HPDE6-E6E7 (cell line): Measurements from ENCODE around the gene DNAH10.

ENCODE experiments used
- DNase-seq: peaks from one replicate; pipeline ENCODE4 v3.0.0; 2011; ENCODE audit warnings: missing footprints; ENCODE audit errors: extremely low spot score

The DNAH10 gene

DNA sequence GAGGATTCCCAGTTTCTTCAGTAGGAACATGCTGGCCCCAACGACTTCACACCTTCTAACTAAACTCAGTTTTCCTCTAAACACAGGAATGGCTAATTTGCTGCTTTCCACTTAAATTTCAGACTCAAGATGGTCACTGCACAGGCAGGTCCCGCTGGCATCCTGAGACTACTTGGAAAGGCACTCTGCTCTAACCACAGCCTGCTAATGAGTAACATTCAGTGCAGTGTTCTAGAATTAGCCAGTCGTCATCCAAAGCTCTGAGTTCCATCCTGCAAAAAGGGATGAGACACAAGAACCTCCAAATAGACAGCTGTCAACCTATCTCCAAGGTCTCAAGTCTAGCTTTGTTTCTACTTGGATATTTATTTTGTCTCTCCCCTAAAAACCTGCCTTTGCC, 204.5 kb downstream of the DNAH10 start:
- DNase-seq: no peak

DNA sequence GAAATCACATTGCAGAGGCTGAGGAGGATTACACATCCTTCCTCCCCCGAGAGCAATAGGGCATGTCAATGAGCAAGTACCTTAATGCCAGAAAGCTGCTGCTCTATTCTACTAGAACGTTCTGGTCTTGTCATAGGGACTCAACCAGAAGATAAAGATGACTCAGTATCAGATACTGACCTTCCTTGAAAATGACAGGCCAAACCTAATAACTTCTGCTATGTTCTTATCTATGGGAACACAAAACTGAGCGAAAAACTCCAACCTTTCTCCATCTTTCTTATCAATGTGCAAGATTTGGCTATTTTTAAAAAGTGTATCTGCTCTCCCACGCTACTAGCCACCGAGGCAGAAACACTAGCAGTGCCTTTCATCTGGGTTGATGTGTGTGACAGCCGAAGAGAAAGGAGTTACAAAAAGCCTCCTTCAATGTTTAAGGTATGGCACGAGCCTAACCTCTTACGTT, 205.1 kb downstream of the DNAH10 start:
- DNase-seq: no peak

DNA sequence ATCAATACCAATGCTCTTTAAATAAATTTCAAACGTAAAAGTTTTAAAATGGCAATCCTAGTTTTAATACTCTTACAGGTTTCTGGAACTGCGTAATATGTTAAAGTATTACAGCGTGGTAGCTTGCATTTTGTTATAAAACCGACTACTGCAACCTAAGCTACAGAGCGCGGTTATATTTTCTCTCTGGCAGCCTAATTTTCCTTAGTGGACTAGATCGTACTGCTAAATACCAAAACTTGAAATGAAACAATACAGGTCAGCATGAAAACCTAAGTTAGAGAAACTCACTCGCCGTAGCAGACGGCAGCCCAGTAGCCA, 209.3 kb downstream of the DNAH10 start:
- DNase-seq: no peak

DNA sequence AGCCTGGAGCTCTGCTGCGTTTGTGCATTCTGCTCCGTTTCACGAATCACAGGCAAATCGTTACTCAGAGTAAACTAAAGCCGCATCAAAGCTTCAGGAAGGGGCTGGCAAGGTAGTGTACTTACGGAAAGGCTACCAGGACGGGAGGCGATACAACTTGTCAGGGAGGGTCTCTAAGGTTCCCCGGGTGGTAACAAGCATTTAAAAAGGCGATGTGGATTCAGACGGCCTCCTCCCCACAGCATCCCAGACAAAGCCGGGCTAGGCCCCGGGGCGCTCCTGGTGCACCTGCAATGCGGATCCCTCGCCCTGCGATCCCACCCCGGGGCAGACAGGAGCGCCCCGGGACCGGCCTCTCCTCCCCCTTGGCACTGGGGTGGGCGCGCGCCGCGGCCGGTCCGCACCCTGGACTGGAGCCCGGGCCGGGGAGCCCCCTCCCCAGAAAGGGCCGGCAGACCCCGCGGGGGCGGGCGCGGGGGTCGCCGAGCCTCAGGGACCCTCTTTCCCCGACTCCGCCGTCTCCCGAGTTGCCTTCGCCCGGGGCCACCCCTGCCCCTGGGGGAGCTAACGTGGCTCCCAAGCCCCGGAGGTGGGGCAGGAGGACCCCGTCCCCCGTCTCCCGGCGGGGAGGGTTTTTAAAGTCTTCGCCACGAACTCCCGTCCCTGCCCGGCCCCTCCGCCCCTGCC, 209.8 kb downstream of the DNAH10 start:
- DNase-seq: no peak

DNA sequence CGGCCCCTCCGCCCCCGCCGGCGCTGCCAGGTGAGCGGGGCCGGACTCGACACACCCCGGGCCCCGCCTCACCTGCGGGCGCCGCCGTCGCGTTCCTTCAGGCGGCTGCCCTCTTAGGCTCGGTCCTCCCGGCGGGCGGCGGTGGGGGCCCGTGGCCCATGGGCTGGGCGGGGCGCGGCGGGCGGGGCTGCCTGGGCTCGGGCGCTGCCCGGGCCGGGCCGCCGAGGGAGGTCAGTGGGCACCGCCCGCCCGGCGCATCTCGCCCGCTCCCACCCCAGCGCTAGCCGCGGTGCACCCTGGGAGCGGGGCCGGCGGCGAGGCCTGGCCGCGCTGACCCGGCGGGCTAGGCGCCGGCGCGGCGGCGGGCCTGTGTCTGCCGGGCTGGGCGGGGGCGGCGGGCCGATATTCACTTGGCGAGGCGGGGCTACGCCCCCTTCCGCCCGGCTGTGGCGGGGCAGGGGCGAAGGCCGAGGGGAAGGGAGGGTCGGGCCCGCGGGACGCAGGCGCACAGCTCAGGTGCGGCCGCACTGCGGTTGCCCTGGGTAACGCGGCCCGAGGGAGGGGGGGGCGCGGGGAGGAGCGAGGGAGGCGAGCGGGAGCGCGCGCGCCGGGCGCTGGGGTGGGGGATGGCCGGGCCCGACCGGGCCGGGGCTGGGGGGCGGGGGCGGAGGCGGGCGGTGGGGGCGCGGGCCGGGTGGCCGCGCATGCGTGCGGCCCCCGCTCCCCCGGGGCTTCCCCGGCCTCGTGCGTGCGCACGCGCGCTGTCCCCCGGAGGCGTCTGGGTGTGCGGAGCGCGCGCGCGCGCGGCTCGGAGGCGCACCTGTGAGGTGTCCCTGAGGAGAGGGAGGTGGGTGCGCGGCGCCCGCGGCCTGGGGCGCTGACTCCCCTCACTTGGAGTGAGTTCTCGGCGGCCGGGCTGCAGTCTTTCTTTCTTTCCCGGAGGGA, 210.6 kb downstream of the DNAH10 start, which contains the start of the genes CCDC92 and ZNF664:
CCDC92 (minus strand) TSS at position 375 of the 945 bp plus-strand sequence. CDS start 28,526 bp downstream, outside the sequence.
ZNF664 (plus strand) TSS at position 759 of the 945 bp plus-strand sequence. CDS start 38,930 bp downstream, outside the sequence.
- DNase-seq: peak; percentile 96

DNA sequence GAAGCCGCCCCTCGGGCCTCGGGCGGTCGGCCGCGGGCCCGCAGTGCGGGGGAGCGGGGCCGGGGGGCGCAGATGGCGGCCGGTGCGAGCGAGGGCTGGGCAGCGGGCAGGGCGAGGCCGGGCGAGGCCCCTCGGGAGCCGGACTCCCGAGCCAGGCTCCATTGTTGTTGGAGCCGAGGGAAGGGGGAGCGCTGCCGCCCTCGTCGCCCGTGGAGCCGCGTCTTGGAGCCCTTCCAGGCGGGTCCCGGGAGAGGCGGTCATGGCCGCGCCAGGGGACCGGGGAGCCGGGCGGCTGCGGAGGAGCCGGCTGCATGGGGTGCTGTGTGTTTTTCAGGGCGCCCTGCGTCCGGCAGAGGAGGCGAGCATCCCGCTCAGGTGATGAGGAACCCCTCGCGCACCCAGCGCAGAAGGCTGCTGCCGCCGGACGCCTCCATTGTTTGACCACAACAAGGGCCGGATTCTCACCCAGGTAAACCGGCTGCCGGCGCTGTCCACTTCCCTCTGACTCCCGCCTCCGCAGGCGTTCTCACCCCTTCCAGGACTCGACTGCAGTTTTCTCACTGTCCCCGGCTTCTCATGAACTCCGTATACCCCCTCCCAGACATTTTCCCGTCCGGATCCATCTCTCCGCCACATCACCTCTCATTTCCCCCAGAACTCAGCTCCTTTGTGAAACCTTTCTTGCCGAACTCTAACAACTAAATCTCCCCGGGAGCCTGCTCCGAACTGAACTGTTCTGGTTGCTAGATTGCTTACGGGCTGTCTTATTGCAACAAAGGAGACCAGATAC, 211.6 kb downstream of the DNAH10 start:
- DNase-seq: no peak

DNA sequence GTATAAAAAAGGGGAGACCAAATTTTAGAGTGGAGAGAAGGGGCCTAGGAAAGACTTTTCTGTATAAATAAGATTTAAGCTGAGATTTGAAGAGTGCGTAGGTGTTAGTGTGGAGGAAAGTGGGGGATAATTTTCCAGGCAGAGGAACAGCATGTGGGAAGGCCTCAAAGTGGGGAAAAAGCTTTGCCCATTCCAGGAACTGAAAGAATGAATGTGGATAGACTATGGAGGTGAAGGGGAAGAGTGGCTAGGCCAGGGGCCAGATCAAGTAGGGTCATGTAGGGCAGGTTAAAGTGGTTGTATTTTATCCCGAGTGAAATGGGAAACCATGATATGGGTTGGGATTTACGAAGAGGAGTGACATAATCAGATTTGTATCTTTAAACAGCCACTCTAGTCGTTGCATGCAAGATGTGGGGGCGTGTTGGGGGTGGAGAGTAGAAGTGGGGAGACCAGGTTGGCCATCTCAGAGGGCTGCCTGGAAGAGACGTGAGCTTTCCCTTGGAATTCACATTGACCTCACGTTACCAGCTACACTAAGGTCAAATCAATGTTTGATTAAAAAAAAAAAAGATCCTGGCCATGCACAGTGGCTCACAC, 214.2 kb downstream of the DNAH10 start:
- DNase-seq: no peak

DNA sequence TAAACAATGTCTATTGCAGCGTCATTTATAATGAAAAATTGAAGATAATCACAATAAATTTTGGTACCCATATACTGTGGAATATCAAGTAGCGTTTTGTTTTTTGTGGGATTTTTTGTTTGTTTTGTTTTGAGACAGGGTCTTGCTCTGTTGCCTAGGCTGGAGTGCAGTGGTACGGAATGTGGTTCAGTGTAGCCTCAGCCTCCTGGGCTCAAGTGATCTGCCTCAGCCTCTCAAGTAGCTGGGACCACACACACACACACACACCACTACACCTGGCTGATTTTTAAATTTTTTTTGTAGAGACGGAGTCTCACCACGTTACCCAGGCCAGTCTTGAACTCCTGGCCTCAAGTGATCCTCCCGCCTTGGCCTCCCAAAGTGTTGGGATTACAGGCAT, 217.5 kb downstream of the DNAH10 start:
- no peak for DNase-seq

DNA sequence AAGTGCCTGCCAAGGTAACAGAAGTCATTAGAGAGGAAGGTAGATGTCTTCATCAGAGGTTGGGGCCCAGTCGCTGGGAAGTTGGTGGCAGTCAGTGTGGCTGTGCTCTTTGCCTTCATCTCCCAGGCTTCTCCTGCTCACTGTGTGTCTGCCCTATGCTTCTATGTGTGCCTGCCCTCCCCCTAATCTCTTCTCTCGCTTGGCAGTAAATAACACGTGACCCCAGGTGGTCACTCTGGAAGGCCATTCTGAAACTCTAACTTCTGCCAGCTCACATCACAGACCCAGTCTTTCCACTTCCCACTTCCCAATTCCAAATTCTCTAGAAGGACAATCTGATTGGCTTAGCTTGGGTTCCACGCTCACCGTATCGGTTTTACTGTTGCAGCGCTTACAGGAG, 220.2 kb downstream of the DNAH10 start:
- DNase-seq: no peak

DNA sequence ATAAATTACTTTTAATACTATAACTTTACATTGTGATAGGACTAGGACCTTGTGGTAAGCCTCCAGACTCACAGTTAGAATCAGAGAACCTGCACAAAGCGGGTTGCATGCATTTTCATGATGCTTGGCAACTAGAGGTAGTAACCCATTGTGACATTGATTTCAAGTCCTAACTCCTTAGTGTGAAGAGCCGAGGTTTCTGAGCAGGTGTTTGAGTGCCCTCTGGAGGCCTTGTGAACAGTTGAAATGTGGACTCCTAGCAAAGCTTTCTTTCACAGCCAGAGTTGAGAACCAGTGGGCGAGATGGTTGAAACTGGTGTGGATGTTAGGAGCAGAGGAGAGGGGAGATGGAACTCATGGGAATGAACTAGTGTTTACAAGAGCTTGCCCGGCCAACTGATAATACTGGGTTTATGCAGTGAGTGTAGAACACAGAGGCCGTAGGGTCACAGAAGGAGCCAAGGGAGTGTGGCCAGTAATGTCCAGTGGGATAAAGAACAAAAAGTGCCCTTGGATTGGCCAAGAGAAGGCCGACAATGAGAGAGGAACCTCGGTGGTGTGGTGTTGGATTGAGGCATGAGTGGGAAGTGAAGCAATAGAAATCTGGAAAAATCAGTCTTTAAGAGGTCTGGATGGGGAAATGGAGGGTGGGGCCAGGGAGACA, 221.9 kb downstream of the DNAH10 start:
- DNase-seq: no peak

DNA sequence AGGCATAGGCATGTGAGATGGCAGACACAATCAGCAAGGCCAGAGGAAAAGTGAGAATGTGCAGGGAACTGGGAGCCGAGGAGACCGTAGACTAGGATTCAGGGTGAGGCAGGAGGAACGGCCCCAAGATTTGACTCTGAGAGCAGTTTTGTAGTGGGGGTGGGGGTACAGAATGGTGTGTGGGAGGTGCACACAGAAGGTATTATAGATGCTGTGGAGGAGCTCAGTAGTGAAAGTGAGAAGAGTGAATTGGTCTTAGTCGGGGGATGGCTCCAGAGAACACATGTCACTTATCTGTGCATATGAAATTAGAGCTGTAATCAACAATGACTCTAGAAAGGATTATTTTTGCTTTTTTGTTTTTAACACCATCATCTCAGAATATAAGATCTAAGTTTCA, 222.8 kb downstream of the DNAH10 start:
- DNase-seq: no peak
